A673 (cell line): ENCODE measurements around the gene PSMG1. TPM values are rescaled to one million over a fixed set of nuclear protein-coding genes. Genes with fewer than 3 reads are reported as not detected.

ENCODE experiments used
- BruUV-seq: library from RNA; stranded (reverse); fragments of 400-500 nt; replicated peaks from 2 replicates; lab custom pipeline; 2021; lab: Mats Ljungman, UMichigan
- CTCF ChIA-PET: fragments of 300-600 bp; sonication (Branson Sonifier 250); formaldehyde crosslinking; loops from one replicate; lab custom pipeline; 2022; ENCODE audit warnings: antibody characterized with exemption; lab: Charles Lee
- POLR2A ChIA-PET: fragments of 300-600 bp; sonication (Branson Sonifier 250); formaldehyde crosslinking; loops from one replicate; lab custom pipeline; 2022; ENCODE audit warnings: antibody characterized with exemption; ENCODE audit not compliant: low non-redundant PET; lab: Charles Lee
- DNase-seq: peaks from one replicate; pipeline ENCODE4 v3.0.0-alpha.2; 2015; ENCODE audit warnings: low spot score
- H3K27ac ChIP-seq: fragments of 200-600 bp; sonication (generic); 2 replicates; pipeline ENCODE4 v1.5.1; 2016; ENCODE audit warnings: mixed run types, low read depth, mild to moderate bottlenecking, mixed read lengths, antibody characterized with exemption, low read length; ENCODE audit not compliant: poor library complexity, severe bottlenecking
- H3K27me3 ChIP-seq: fragments of 200-600 bp; sonication (generic); replicated peaks from 2 replicates; pipeline ENCODE4 v1.6.1; 2017; ENCODE audit warnings: mixed run types, low read depth, mild to moderate bottlenecking, mixed read lengths, antibody characterized with exemption, low read length; ENCODE audit not compliant: insufficient read depth, poor library complexity
- H3K36me3 ChIP-seq: fragments of 200-600 bp; sonication (generic); 2 replicates; pipeline ENCODE4 v1.6.1; 2016; ENCODE audit warnings: mixed run types, mild to moderate bottlenecking, mixed read lengths, antibody characterized with exemption, low read length; ENCODE audit not compliant: insufficient read depth, poor library complexity, severe bottlenecking
- H3K4me1 ChIP-seq: fragments of 200-600 bp; sonication (generic); 2 replicates; pipeline ENCODE4 v1.6.1; 2017; ENCODE audit warnings: mixed run types, mild to moderate bottlenecking, mixed read lengths, antibody characterized with exemption, low read length; ENCODE audit not compliant: insufficient read depth, poor library complexity, severe bottlenecking
- H3K4me3 ChIP-seq: fragments of 200-600 bp; sonication (generic); 2 replicates; pipeline ENCODE4 v1.5.1; 2016; ENCODE audit warnings: low read depth, mixed run types, mild to moderate bottlenecking, mixed read lengths, low read length; ENCODE audit not compliant: poor library complexity, severe bottlenecking
- H3K9me3 ChIP-seq: fragments of 200-600 bp; sonication (generic); 2 replicates; pipeline ENCODE4 v1.6.1; 2016; ENCODE audit warnings: mixed run types, low read depth, mild to moderate bottlenecking, mixed read lengths, antibody characterized with exemption, low read length; ENCODE audit not compliant: poor library complexity, severe bottlenecking
- EZH2 ChIP-seq: fragments of 200-600 bp; sonication (generic); IDR thresholded peaks from 2 replicates; pipeline ENCODE4 v1.6.1; 2017; ENCODE audit warnings: borderline replicate concordance, low read depth, mild to moderate bottlenecking, mixed read lengths, antibody characterized with exemption, low read length; ENCODE audit not compliant: poor library complexity, severe bottlenecking
- intact Hi-C: fragments of 100-400 bp; cut with micrococcal nuclease; formaldehyde crosslinking; loops from one replicate; pipeline ENCODE4 v1.10.0; 2022; ENCODE audit not compliant: unreplicated experiment
- total RNA-seq: library from RNA; stranded (reverse); gene quantifications from 2 replicates; pipeline ENCODE4 v1.2.3, GENCODE V29; 2021
- TF ChIP-seq, protein P1 (sequence below): fragments of 300-800, 200-600 bp; sonication (generic); conservative IDR thresholded peaks from 2 replicates; pipeline ENCODE4 v1.5.1; 2017; ENCODE audit warnings: low read depth, mild to moderate bottlenecking, antibody characterized with exemption, low read length, moderate library complexity, mixed read lengths

Gene PSMG1
- total RNA-seq, 1 experiment from 2014 or later = 101 TPM

DNA sequence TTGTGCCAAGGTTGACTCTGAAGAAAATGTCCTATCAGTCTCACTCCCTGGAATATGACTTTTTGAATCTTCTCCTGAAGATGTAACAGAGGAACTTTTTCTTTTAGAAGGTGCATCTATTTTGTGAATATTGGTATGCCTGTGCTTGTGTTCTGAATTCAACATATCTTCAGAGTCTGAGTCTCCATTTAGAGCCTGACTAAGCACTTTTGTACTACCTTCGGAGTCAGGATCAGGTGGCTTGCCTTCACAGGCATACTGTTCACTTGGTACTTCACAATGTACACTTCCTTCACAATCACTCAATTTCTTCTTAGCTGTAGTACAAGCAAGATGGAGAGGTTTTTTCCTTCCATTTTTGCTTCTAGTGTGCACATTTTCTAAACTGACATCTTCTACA lies 13.6 kb upstream of the PSMG1 start:
- intact Hi-C loops = no loop called here
- Histone ChIP-seq H3K36me3 (peaks cover 43% of the 10 kb centered on the region), H3K27ac (no peak overlapping the region), H3K27me3 (no peaks in the 10 kb centered on the region), H3K4me3 (no peak overlapping the region), H3K4me1 (no peaks in the 10 kb centered on the region), H3K9me3 (no peaks in the 10 kb centered on the region)
- POLR2A ChIA-PET = no interaction called here
- CTCF ChIA-PET = no interaction called here
- BruUV-seq = no TSS peak
- TF ChIP-seq, protein P1, sequence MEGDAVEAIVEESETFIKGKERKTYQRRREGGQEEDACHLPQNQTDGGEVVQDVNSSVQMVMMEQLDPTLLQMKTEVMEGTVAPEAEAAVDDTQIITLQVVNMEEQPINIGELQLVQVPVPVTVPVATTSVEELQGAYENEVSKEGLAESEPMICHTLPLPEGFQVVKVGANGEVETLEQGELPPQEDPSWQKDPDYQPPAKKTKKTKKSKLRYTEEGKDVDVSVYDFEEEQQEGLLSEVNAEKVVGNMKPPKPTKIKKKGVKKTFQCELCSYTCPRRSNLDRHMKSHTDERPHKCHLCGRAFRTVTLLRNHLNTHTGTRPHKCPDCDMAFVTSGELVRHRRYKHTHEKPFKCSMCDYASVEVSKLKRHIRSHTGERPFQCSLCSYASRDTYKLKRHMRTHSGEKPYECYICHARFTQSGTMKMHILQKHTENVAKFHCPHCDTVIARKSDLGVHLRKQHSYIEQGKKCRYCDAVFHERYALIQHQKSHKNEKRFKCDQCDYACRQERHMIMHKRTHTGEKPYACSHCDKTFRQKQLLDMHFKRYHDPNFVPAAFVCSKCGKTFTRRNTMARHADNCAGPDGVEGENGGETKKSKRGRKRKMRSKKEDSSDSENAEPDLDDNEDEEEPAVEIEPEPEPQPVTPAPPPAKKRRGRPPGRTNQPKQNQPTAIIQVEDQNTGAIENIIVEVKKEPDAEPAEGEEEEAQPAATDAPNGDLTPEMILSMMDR = no peak
- no peak for TF ChIP-seq EZH2
- DNase-seq = no peak

DNA sequence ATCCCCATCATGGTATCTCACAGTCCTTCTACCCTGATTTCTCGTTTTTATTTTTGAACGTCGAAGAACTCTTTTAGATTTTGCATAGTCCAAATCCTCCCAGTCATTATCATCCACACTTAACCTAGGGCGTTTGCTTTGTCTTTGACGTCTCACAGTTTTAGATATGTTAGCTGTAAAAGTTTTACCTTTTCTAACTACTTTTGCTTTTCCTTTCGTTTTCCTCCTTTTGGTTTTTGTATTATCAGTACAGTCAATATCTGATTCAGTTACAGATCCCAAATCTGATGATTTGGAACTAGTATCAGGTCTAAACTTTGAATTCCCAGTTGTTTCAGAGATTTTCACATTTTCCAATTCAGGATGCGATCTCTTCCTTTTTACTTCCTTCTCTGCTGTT lies 13.1 kb upstream of the PSMG1 start:
- no peak overlapping the region for H3K4me3 ChIP-seq
- no peak for DNase-seq
- no peaks in the 10 kb centered on the region for H3K27me3 ChIP-seq
- H3K27ac ChIP-seq = no peak overlapping the region
- intact Hi-C loops = no loop called here
- H3K9me3 ChIP-seq = no peaks in the 10 kb centered on the region
- H3K36me3 ChIP-seq = peaks cover 43% of the 10 kb centered on the region
- H3K4me1 ChIP-seq = no peaks in the 10 kb centered on the region
- TSS peak; percentile 14 for BruUV-seq
- TF ChIP-seq, protein P1 = no peak
- TF ChIP-seq EZH2 = no peak
- ChIA-PET POLR2A (no interaction called here), CTCF (no interaction called here)

DNA sequence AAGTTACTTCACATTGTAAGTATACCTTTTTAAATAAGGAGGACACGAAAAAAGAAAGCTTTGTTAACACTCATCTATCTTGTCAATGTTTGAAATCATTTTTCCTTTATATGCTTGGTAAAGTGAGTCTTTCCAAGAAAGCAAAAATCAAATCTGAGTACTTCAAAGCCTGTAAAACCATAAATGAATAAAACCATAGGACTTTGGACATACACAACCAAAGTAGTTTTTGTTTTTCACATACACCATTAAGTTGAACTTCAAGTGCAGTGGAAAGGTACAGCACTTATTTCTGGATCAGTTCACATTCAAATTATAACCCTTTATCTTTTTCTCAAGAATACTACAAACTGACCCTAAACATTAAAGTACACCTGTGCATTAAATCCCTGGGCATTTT lies 10.1 kb upstream of the PSMG1 start:
- no peak overlapping the region for H3K4me3 ChIP-seq
- no peaks in the 10 kb centered on the region for H3K4me1 ChIP-seq
- DNase-seq = no peak
- no TSS peak for BruUV-seq
- ChIA-PET CTCF (no interaction called here), POLR2A (no interaction called here)
- intact Hi-C loops = no loop called here
- H3K9me3 ChIP-seq = no peaks in the 10 kb centered on the region
- TF ChIP-seq, protein P1 = no peak
- TF ChIP-seq EZH2 = no peak
- peaks cover 24% of the 10 kb centered on the region for H3K36me3 ChIP-seq
- no peaks in the 10 kb centered on the region for H3K27me3 ChIP-seq
- no peak overlapping the region for H3K27ac ChIP-seq
